Stimulated activated CD8-positive, alpha-beta memory T cell treated with anti-CD3 and anti-CD28 coated beads, Interleukin-15, amount 100 ng/mL, for 4 hours (primary cell): Measurements from ENCODE around the gene TIMM29.
A peak's percentile ranks its signal among the peaks of the same experiment; 100 is the strongest.
"Not testable (repeated sequence)": the region's sequence is repeated elsewhere in the genome, so short reads cannot be mapped to it uniquely, and the experiment has no call there.

ENCODE experiments used
- DNase-seq, 2 donors: peaks; one replicate each; pipeline ENCODE4 v3.0.0-alpha.2; 2020; ENCODE audit warnings: low read depth in 2 of 2

Gene TIMM29

DNA sequence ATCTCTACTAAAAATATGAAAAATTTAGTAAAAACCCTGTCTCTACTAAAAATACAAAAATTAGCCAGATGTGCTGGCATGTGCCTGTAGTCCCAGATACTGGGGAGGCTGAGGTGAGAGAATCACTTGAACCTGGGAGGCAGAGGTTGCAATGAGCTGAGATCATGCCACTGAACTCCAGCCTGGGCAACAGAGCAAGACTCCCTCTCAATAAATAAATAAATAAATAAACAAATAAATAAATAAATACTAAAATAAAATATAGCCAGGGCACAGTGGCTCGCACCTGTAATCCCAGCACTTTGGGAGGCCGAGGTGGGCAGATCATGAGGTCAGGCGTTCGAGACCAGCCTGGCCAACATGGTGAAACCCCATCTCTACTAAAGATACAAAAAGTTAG is 14.8 kb downstream of the TIMM29 start:
- DNase-seq, result not testable (repeated sequence)

DNA sequence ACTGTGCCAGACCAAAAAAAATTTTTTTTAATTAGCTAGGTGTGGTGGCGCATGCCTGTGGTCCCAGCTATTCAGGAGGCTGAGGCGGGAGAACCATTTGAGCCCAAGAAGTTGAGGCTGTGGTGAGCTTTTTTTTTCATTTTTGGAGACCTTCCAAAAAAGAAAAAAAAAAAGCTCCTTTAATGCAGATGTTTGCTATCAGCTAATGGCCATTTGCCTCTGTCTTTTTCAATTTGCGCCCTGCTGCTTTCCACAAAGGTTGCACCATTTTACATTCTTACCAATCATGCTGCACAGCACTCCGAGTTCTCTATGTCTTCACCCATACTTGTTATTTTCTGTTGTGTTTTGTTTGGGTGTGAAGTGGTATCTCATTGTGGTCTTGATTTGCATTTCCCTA is 16.7 kb downstream of the TIMM29 start:
- DNase-seq, result no peak

DNA sequence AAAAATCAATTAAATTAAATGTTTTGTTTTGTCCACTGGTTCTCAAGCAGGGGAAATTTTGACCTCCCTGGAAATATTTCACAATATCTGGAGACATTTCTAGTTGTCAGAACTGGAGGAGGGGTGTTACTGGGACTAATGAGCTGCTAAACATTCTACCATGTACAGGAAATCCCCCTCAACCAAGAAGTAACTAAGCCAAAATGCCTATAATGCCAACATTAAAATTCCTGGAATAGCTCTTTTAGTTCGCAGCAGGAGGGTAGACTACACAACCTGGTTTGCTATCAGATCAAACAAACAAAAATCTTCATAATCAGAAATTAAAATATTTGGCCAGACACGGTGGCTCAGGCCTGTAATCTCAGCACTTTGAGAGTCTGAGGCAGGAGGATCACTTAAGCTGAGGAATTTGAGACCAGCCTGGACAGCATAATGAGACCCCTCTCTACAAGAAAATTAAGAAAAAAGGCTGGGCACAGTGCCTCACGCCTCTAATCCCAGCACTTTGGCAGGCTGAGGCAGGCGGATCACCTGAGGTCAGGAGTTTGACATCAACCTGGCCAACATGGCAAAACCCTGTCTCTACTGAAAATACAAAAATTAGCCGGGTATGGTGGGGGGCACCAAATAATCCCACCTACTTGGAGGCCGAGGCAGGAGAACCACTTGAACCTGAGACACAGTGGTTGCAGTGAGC is 18.5 kb downstream of the TIMM29 start:
- DNase-seq, result no peak

DNA sequence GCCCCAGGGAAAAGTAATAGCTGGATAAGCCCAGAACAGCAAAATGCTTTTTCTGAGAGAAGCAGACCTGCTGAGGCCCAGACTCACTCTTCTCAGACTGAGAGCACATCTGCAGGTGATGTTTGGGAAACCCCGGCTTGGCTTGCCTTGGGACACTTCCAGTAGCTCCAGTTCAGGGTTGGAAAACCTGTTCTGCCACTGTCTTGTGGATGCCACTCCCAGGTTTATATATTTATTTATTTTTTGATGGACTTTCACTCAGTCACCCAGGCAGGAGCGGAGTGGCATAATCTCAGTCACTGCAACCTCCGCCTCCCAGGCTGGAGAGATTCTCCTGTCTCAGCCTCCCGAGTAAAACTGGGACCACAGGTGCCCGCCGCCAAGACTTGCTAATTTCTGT is 24.2 kb downstream of the TIMM29 start:
- DNase-seq, result no peak

DNA sequence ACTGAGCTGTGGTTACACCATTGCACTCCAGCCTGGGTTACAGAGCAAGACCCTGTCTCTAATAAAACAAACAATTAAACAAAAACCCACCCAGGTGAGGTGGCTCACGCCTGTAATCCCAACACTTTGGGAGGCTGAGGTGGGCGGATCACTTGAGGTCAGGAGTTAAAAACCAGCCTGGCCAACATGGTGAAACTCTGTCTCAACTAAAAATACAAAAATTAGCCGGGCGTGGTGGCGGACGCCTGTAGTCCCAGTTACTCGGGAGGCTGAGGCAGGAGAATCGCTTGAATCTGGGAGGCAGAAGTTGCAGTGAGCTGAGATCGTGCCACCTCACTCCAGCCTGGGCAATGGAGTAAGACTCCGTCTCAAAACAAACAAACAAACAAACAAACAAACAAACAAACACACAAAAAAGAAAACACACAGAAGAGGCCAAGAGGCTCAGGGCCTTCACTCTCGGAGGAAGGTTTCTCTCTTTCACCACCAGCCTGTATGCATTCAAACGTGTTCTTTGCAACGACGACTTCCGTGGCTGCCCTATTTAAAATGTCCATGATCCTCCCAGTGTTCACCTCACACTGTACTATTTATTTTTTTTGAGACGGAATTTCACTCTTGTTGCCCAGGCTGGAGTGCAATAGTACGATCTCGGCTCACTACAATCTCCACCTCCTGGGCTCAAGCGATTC is 30.8 kb downstream of the TIMM29 start:
- DNase-seq, result not testable (repeated sequence)

DNA sequence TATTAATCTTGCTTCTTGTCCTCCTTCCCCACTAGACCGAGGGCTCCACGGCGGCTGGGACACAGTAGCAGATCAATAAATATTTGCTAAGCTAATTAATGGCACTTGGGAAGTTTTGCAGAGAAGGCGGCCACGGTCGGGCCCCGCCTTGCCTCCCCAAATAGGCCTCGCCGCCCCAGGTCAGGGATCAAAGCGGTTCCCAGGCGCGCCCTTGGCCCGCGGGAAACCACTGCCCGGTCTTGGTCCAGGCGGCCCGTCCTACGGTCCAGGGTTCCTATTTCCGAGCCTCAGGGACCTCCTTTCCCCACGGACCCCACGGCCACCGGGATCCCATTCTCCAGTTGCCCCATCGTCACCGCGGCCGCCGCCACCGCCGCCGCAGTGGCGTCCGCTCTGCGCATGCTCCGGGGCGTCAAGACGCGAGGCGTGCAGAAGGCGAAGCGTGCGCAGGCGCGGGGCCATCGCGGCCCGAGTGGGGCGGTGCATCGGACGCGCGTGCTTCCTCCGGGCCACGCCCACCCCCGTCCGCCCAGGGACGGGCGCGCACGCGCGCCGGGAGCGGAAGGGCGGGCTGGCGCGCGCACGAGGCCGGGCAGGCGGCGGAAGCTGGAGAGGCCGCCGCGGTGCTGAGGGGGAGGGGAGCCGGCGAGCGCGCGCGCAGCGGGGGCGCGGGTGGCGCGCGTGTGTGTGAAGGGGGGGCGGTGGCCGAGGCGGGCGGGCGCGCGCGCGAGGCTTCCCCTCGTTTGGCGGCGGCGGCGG is 31.9 kb downstream of the TIMM29 start, which contains the start of gene SMARCA4:
SMARCA4 (plus strand) TSS at position 717 of the 759 bp plus-strand sequence. CDS start 23,122 bp downstream, outside the sequence.
- peak; percentile 94 to 99 for DNase-seq

DNA sequence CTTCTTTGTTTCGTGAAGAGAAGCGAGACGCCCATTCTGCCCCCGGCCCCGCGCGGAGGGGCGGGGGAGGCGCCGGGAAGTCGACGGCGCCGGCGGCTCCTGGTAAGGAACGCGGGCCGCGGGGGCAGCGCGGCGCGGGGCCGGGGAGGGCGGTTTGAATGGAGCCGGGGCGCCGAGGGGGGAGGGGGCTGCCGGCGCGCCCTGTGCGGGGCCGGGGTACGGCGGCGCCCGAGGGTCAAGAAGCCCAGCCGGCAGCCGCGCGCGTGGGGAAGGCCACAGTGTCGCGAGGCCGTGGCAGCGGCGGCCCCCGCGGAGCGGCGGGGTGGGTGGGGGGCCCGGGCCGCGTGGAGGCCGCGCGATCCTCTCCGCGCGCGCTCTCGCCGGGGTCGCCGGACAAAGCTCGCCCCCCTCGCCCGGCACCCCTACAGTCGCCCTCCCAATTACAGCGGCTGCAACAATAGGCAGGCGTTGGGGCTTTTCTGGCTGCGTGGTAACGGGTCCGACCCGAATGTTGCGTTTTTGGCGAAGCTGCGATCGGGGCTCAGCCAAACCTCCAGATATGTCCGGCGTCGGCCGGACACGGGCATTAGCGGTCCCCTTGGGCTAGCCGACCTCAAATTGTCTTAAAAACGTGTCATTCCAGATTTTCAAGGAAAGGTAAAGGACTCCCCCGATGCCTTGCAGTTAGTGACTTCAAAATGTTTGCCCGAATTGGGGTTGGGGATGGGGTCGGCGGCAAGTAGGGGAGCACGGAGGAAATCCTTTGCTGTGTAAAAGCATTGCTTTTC is 32.7 kb downstream of the TIMM29 start:
- DNase-seq, result no peak

DNA sequence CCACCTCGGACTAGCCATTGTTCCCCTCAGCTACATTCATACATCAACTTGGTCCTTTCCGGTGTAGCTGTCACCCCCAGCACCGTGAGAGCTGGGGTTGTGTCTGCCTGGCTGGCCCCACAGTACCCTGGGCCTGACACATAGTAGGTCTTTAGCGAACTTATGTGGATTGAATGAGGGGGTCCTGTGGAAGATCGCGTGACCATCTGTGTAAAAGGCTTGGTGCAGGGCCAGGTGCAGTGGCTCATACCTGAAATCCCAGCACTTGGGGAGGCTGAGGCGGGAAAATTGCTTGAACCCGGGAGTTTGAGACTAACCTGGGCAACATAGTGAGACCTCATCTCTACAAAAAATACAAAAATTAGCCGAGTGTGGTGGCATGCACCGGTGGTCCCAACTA is 34.3 kb downstream of the TIMM29 start:
- DNase-seq, result no peak

DNA sequence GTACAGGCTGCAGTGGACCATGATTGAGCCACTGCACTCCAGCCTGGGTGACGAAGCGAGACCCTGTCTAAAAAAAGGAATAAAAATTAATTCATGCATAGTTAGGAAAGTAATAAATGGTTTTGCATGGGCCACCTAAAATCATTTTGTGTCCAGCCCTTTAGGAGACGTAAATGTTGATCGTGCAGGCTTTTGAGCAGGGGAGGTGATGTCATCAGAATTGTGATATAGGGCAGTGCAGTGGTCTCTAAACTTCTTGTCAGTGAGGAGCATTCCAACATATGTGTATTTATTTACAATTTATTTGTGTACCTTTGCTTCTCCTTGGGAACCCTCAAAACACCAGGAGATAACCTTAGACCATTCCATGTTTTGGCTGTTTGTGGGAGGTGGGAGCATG is 35.3 kb downstream of the TIMM29 start:
- no peak for DNase-seq

DNA sequence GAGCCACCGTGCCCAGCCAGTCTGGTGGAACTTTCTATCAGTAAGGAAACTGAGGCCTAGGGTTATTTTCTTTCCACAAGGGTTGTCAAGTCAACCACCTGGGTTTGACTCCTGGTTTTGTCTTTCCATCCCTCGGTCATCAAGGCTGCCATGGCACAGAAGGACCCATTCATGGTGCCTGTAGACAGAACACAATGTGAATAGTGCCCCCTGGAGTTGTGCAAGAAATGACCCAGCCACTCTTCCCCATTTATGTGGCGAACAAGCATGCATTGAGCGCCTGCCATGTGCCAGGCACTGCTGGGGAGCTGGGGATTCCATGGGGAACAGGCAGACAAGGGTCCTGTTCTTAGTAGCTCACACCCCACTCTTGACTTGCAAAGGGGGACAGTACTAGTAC is 36.3 kb downstream of the TIMM29 start:
- DNase-seq, result no peak

DNA sequence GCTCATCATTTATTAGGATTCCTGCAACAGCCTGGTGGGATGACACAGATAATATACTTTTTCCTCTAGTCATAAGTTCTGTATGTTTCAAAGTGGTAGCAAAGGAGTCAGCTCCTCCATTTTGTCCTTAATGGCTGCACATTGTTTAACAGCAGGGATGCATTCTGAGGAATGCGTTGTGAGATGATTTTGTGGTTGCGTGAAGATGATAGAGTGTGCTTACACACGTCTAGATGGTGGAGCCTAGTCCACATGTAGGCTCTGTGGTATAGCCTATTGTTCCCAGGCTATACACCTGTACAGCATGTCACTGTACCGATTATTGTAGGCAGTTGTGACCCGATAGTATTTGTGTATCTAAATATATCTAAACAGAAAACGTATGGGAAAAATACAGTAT is 36.8 kb downstream of the TIMM29 start:
- DNase-seq, result no peak

DNA sequence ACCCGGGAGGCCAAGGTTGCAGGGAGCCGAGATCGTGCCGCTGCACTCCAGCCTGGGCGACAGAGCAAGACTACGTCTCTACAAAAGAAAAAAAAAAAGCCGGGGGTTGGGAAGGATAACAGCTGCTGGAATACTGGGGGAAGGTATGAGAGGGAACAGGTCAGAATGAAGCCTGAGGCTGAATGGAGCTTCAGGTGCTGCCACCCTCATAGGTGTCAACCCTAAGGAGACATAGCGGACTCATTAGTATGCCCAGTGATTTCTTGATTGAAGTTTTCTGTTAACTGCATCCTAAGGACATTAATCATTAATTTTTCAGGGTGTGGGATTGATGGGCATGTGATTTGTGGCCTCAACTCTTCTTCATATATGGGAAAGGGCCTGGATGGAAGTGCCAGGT is 38.2 kb downstream of the TIMM29 start:
- DNase-seq, result no peak

DNA sequence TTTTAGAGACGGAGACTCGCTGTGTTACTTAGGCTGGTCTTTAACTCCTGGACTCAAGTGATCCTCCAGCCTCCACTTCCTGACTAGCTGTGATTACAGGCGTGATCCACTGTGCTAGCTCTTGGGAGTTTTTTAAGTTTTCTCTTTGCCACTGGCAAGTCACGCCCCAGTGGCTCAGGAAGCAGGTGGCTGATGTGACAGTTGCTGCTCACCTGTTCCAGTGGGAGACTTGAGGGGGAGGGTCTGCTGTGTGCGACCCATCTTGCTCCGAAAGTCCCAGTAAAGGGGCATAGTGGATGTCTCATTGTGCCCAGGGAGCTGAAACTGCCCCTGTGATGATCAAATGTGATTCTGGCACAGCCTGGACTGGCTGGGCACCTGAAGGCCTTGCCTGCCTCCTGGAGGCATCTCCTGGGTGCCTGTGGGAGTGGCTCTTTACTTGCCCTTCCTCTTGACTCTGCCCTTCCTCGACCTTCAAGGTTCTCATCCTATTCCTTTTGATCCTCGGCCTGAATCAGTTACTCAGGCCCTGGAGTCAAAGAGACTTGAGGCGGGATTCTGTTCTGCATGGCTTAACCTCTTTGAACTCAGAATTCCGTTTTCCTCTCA is 40.0 kb downstream of the TIMM29 start:
- DNase-seq, result no peak

DNA sequence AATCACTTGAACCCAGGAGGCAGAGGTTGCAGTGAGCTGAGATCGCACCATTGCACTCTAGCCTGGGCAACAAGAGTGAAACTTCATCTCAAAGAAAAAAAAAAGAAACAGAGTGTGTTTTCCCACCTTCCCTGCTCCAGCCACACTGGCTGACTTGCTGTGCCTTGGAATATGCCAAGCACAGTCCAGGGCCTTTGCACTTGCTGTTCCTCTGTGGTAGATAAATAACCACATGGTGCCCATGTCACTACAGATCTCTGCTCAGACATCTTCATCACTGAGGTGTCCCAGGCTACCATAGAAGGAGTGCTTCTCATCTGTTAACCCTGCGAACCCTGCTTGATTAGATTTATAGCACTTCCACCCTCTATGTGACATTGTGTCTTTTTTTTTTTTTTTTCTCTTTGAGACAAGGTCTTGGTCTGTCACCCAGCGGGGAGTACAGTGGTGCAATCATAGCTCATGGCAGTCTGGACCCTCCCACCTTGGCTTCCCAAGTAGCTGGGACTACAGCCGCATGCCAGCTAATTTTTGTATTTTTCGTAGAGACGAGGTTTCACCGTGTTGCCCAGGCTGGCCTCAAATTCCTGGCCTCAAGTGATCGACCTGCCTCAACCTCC is 42.6 kb downstream of the TIMM29 start:
- no peak for DNase-seq

DNA sequence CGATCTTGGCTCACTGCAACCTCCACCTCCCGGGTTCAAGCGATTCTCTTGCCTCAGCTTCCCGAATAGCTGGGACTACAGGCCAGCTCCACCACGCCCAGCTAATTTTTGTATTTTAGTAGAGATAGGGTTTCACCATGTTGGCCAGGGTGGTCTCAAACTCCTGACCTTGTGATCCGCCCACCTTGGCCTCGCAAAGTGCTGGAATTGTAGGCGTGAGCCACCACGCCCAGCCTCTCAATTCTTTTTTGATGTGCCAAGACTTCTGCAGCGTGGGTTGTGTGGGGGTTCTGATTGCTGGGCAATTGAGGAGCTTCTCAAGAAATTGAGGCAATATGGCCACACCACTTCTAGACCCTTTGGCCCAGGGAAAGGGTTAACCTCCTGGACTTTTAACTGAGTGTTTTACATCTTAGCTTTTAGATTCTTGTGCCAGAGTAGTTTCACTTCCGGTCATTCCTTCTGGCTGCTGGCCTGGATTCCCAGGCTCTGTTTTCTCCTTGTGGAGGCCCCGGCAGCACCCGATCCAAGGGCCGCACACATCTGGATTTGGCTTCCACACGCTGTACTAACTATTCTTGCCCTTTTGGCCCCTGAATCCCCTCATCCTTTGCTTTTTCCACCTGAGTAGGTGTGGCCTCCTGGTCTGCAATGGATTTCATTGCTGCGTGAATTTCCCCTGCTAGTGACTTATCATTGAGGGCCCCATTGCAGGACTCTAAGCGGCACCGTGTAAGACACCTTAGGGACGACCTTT is 46.9 kb downstream of the TIMM29 start:
- DNase-seq, result no peak

DNA sequence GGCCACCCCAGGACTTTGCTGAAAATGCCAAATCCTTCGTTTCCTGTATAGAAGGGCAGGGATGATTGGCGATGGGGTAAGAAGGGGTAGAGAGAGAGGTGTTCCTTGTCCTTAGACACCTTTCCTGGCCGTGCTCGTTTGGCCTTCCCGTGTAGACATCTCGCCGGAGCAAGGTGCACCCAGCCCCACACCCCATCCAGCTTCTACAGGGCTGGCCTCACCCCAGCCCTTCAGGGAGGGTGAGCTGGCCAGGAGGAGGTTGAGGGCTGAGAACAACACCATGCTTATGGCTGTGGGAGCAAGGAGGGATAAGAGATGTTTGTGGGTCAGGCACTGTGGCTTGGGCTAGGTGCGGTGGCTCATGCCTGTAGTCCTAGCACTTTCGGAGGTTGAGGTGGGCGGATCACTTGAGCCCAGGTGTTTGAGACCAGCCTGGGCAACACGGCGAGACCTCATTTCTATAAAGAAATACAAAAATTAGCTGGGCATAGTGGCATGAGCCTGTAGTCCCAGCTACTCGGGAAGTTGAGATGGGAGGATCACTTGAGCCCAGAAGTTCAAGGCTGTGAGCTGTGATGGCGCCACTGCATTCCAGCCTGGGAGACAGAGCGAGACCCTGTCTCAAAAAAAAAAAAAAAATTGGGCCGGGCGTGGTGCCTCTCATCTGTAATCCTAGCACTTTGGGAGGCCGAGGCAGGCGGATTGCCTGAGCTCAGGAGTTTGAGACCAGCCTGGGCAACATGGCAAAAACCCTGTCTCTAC is 47.7 kb downstream of the TIMM29 start:
- no peak for DNase-seq

DNA sequence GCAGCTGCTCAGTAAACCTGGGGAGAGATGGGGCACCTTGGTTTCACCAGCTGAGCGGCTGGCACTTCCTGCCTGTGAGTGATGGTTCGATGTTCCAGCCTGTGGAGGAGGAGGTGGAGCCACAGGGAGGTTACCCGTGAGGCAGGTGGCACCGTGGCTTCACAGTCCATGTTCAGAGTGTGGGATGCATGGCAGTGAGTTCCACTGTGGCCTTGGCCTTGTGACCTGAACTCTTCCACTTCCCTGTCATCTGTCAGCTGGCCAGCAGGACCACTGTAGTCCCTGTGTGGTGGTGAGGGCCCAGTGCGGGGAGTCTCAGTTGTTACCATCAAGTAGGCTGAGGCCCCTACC is 49.1 kb downstream of the TIMM29 start:
- no peak for DNase-seq
